Renal cortical epithelial cell (primary cell): ENCODE measurements around the gene E2F4. TPM values are rescaled to one million over a fixed set of nuclear protein-coding genes. Genes with fewer than 3 reads are reported as not detected.

Source experiments
- DNase-seq: peaks from one replicate; pipeline ENCODE4 v3.0.0-alpha.2; 2011; ENCODE audit warnings: low read depth
- total RNA-seq: library from RNA; depleted of rRNA; stranded (reverse); fragments of >200 nt; gene quantifications from 2 replicates; pipeline ENCODE4 v1.2.3, GENCODE V29; 2014

The E2F4 gene, protein sequence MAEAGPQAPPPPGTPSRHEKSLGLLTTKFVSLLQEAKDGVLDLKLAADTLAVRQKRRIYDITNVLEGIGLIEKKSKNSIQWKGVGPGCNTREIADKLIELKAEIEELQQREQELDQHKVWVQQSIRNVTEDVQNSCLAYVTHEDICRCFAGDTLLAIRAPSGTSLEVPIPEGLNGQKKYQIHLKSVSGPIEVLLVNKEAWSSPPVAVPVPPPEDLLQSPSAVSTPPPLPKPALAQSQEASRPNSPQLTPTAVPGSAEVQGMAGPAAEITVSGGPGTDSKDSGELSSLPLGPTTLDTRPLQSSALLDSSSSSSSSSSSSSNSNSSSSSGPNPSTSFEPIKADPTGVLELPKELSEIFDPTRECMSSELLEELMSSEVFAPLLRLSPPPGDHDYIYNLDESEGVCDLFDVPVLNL
- total RNA-seq: 39.2 and 56.0 TPM in 2 replicates

GRCh38 chr16:67191995-67192681 is at the start of gene E2F4:
TSS of gene E2F4 (plus strand) at chr16:67192155. CDS start at chr16:67192228, 73 bp downstream.
- peak; percentile 68 for DNase-seq

- DNase-seq: no peak
These were observed 49.6 kb upstream of the E2F4 start for GRCh38 chr16:67142342-67142741.

GRCh38 chr16:67144943-67145342 is 47.0 kb upstream of the E2F4 start:
- no peak for DNase-seq

DNA sequence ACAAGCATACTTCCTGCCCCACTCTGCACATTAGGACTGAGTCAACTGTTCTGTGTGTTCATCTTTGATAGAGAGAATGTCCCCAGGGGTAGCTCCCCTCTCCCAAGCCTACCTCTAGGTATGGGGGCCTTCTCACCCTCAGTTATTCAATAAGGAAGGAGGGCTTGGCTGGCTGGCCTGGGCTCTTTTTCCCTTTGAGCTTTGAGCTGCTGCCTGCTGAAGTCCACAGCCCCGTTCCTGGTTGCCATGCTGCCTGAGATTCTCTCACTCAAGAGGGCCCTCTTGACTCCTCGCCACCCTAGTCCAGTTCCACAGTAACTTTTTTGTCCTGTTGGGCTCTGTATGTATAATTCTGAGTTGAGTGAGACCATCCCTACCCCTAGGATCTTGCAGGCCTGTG is 46.2 kb upstream of the E2F4 start:
- DNase-seq: no peak

GRCh38 chr16:67146523-67147357 is 45.2 kb upstream of the E2F4 start:
- no peak for DNase-seq

DNA sequence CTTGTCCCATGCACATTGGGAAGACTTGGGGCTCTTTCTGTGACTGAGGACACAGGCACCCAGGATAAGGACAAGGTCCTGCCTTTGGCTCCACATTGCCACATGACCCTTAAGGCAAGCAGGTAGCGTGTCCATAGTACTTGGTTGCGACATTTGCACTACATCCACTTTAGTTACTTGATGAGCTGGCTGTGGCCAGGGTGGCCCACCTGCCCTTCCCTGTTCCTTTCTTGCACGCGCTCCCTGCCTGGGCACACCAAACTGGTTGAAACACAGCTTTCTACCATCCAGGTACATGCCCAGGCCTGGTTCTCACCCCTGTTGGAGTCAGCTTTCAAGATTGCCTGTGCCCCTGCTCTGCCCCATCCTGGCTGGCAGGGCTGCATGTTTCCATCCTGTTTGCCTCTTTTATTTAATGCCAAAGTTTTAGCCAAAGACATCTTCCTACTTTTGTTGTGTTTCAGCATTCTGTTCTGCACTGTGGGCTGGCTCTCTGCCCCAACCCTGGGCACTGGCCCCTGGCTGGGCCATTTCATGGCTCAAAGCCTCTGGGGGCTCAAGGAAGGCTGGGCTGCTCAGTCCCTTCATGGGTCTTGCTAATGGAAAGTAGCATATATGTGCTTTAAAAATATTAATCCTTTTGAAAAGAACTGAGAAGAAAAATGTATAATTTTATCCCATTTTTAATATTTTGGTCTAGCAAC is 44.4 kb upstream of the E2F4 start:
- DNase-seq: no peak

GRCh38 chr16:67148221-67148620 is 43.7 kb upstream of the E2F4 start:
- no peak for DNase-seq

DNA sequence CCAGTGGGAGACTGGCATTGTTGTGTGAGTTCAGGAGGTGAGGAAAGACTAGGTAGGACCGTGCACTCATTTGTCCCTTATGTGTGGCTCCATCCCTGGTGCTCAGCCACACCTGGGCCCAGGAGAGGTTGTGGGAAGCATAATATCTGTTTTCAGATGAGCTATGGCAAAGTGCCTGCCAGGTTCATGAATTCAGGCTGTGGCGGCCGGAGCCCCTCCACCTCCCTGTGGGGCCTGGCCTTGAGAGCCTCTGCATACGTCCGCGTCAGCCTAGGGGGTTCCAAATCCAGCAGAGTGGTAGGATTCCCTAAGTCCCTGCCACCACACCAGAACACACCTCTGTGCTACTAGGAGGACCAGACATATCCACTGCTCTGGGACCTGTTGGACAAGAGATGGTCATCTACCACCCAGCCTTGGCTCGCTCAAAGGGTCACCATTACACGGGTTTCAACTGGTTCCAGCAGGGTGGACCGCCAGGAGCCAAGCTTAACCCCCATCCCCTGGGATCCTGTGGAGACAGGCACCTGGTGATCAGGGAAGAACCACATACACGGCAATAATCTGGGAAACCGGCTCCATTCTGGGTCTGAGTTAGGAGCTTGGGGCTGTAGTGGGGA is 43.2 kb upstream of the E2F4 start:
- DNase-seq: no peak

- DNase-seq: no peak
These were observed 42.5 kb upstream of the E2F4 start for GRCh38 chr16:67149276-67150046.

DNA sequence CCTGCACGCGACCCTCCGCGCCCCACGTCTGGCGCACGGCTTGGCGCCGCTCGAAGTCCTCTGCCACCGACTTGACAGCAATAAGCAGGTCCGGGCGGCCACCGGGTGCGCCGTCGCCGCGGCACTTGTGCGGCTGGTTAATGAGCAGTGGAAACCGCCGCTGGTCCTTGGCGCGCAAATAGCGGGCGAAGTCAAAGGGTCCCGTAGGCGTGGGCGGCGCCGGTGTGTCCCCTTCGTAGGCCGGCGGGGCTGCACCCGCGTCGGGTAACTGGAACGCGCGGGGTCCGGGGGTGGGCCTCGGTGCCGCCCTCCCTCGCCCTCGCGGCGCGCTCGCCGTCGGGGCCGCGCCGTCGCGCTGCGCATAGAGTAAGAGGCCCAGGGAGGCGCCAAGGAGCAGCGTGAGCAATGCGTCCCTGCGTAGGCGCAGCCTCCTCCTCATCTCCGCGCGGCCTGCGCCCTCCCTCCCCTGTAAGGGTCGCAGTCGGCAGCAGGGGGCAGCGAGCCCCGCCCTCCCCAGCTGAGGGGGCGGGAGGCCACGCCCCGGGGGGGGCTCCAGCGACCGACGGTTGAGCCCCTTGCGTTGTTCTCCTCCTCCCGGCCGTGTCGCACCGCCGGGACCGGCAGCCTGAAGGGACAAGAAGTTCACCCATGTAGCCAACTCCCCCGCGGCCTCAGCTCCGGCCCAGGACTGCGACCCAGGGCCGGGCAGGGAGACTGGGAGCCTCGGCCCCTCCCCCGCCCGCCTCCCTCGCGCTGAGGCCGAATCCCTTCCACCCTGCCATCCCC is 41.7 kb upstream of the E2F4 start:
- DNase-seq: no peak

DNA sequence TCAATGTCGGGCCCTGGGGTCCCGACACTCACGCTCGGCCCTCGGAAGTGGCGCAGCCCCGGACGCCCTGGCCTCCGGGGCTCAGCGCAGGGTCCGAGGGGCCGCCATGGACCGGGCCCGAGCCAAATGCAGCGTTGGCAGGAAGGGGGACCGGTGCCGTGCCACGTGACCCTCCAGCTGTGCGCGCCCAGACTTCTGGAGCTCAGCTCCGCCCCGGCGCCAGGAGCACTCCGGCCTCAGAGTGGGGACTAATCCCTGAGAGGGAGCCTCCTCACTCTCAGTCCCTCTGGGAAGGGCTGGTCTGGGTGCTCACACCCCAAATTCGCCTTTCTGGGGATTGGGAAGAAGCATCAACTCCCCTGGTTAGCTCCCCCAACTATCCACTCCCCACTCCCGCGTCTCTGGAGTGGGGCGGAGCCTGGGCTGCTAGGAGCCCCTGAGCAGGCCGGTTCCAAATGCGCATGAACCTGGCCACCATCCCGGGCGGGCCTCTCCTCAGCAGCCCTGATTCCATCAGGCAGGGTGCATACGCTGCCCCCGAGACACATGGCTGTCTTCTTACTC is 41.0 kb upstream of the E2F4 start, which contains the start of gene B3GNT9:
TSS of gene B3GNT9 (minus strand) at position 166 of the 564 bp plus-strand sequence. CDS start 513 bp downstream, outside the sequence.
- no peak for DNase-seq

DNA sequence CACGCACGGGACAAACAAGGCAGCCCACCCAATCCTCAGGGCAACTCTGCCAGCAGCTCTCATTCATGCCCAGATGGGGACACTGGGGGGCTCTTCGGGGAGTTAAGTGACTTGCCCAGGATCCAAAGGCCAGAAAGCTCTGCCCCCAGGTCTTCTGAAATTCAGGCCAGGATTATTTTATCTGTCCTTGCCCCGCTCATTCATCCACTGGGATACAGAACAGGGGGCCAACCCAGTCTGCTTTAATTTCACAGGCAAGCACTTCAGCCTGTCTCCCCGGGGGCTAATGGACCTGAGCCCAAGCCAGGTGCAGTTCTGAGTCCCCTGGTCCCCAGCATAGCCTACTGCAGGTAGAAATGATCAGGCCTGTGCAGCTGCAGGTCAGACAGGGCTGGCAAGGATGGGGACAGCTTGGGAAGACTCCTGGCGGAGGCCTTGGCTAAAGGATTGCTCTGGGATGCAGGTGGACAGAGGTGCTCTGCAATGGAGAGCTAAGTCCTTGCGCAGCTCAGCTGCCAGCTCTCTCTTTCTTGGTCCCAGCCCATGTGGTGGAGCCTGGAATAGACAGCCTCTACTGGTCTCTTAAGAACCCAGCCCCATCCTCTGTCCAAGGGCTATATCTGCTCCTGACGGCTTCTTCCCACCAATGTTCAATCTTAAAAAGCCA is 40.4 kb upstream of the E2F4 start:
- no peak for DNase-seq

GRCh38 chr16:67154578-67155294 is 37.2 kb upstream of the E2F4 start:
- DNase-seq: no peak

DNA sequence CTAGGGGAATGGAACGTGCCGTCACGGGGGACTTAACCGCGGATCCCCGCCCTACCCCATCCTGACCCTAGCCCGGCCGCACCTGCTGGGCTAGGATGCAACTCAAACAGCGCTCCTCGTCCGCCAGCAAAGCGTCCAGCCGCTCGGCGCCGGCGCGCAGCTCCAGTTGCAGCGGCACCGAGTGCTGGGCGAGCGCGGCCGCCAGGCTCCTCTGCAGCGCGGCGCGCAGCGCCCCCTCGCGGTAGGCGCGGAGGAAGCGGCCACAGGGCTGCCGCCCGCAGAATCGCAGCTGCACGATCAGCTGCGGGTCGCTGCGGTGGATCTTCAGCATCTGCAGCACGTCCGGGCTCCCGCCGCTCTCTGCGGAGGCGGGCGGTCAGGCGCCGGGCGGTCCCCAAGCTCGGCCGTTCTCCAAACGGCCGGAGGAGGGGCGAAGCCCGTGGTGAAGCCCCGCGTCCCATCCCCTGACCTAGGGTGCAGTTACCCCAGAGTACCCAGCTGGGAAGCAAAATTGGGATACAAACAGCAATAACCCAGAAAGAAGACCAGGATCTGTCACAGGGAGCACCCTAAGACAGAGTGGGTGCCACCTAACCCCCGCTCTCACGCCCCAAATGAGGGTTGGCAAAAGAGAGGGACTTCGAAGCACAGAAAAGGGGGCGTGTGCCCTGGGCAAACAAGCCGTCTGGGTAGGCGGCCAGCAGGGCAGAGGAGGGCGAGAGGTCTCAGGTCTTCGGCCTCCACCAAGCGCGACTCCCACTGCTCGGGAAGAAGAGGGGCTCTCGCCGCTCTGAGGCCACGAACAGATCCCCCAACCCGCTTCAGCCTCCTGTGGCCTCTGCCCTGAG is 36.4 kb upstream of the E2F4 start:
- peak; percentile 28 for DNase-seq

GRCh38 chr16:67156143-67156844 is 35.7 kb upstream of the E2F4 start:
- DNase-seq: no peak

GRCh38 chr16:67157106-67157748 is 34.7 kb upstream of the E2F4 start:
- no peak for DNase-seq
